Muscle of arm (tissue), 12 donors: ENCODE data around the gene ARHGEF40. TPM values are rescaled to one million over a fixed set of nuclear protein-coding genes. Genes with fewer than 3 reads are reported as not detected.
A peak's percentile ranks its signal among the peaks of the same experiment; 100 is the strongest.

ENCODE experiments used
- DNase-seq: peaks from one replicate; pipeline ENCODE4 v3.0.0-alpha.2; 2013
- polyA plus RNA-seq, 12 donors: library from polyadenylated mRNA; unstranded; fragments of 120-200 nt; gene quantifications; one replicate each; pipeline ENCODE4 v1.2.1, GENCODE V29; 2013; ENCODE audit not compliant: insufficient read length in 12 of 12

Gene ARHGEF40
- polyA plus RNA-seq, 12 donors = 52.3 to 196 (median 66.0) TPM

DNA sequence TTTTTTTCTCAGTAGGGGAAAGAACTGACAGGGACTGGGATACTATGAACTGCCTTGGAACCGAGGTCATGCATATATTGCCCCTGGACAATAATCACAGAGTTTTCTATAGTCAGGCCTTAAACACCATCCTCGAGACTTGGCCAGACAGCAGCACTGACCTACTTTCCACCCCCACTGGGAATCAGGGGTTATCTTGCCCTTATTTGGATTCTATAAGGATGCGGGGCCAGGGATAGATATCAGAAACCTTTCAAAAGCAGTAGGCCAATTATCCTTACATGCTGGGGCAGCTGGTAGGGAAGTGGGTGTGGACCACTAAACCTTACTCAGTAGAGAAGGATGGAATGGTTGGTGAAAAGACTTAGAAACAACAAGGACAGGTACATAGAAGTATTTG is 26.3 kb downstream of the ARHGEF40 start:
- no peak for DNase-seq

DNA sequence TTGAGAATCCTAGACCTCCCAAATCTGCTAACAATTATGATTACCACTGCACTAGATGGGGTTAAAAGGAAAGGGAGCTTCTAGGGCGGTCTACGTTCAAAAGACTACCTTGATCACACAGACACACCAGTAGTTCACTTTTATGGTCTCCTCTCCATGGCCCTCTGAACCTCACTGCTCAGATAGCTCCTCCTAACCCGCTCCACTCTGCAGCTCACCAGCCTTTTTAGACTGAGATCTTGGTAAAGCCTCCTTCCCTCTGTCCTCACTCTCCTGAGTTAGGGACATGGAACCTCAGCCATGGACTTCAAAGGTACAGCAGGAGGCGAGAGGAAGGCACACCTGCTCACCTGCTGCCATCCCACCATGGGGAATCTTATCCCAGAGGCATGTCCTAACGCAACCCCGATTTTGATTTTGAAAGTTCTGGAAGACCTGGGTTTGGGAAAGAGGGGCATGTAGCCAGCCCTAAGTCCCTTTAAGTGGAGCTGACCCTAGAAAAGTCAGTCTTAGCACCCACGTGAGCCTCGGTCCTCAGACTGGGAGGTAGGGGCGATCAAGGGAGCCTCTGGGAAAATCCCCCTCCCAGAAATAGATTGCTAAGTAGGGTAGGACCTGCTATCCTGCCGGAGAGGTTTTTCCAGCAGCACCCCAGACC is 27.0 kb downstream of the ARHGEF40 start:
- no peak for DNase-seq

- DNase-seq = no peak
Observed at GRCh38 chr14:21097636-21098075, 27.6 kb downstream of the ARHGEF40 start.

DNA sequence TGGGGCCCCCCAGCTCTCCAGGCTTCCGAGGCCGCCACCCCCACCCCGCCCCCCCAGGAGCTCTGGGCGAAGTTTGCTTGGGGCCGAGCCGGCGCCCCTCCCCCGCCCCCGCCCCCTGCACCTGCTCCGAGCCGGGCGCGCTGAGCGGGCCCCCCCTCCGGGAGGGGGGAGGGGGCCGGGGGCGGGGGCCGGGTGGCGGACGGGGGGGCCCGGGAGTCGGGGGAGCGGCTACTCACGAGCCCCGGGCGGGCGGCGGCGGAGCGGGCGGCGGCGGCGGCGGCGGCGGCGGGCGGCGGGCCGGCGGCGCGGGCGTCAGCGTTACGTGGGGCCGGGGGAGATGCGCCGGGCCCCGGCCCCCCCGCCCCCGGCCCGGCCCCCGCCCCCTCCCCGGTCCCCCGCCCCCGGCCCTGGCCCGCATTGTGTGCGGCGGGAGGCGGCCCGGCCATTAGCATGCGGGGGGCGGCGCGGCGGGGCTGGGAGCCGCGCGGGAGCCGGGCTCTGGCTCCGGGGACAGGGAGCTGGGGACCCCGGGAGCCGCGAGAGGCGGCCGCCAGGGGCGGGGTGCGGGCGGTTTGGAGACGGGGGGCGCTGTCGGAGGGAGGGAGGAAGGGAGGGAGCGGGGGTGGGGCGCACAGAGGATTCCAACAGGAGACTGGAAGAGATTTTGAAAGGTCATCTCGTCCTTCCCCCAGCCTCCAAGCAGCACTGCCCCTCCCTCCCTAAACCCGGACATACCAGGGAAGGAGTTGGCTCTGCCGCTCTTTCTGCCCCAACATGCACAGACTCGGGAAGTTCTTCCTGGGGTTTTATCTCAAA is 28.2 kb downstream of the ARHGEF40 start, which contains the start of gene ZNF219:
ZNF219 (minus strand) TSS at position 580 of the 816 bp plus-strand sequence. CDS start 5,064 bp downstream, outside the sequence.
- DNase-seq = peak; percentile 46

GRCh38 chr14:21098892-21099595 is 28.9 kb downstream of the ARHGEF40 start:
- DNase-seq = no peak

- no peak for DNase-seq
Observed at GRCh38 chr14:21099596-21099985, 29.5 kb downstream of the ARHGEF40 start.

DNA sequence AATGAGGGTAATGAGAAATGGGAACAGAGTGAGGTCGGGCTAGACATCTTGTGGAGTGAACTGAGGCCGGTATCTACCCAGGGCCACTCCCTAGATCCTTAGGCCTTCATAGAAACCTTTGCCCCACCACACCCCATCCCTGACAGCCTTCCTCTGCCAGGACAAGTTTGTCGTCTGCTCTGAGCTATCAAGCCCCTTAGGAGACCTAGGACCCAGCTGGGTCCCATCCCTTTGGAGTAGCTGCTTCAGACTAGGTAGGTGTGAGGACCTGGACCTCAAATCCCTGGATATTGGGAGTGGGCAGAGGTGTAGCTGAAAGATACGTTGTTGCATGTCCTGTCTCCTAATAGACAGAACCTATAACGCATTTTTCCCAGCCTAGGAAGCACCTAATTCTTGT is 30.8 kb downstream of the ARHGEF40 start, which contains the start of gene TMEM253:
TMEM253 (plus strand) TSS at position 136 of the 400 bp plus-strand sequence. CDS start 278 bp downstream, outside the sequence.
- no peak for DNase-seq

GRCh38 chr14:21101802-21102413 is 31.8 kb downstream of the ARHGEF40 start:
- no peak for DNase-seq

DNA sequence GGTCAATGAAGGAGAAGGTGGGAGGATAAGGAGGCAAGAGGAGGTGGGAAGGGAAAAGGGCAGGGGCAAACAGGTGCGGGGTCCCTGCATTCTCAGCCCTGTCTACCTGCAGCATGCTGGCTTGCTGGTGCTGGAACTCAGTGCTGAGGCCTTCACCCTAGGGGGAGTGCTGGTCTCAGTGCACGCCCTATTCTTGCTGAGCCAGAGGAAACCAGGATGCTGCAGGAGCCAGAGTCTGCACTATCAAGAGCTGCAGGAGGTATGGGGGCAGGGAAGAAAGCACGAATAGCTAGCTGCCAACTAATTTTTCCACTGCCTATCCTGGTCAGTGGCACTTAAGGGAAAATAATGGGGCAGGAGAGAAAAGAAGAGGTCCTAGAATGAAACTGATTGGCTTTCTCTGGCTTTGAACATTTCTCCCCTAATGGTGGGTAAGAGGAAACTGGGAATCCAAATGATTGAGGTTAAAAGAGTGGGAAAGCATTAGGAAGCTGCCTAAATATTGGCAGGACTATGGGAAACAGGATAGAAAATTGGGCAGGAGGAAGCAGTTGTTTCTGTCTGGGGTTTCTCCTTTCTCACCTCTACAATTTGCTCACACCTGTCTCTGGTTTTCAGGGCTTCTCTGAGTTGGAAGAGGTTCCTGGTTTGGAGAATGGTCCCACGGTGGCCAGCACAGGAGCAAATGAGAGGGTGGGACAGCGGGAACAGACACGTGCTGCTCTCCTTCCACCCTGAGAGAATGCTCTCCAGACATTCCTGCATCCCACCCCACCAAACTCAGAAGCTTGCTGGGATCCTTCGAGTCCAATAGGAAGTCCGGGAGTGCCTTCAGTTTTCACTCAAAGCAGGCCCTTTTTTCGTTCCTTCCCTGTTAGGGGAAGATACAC is 32.7 kb downstream of the ARHGEF40 start:
- no peak for DNase-seq

GRCh38 chr14:21103411-21103709 is 33.3 kb downstream of the ARHGEF40 start:
- no peak for DNase-seq

GRCh38 chr14:21103710-21104447 is 33.8 kb downstream of the ARHGEF40 start:
- peak; percentile 96 for DNase-seq

DNA sequence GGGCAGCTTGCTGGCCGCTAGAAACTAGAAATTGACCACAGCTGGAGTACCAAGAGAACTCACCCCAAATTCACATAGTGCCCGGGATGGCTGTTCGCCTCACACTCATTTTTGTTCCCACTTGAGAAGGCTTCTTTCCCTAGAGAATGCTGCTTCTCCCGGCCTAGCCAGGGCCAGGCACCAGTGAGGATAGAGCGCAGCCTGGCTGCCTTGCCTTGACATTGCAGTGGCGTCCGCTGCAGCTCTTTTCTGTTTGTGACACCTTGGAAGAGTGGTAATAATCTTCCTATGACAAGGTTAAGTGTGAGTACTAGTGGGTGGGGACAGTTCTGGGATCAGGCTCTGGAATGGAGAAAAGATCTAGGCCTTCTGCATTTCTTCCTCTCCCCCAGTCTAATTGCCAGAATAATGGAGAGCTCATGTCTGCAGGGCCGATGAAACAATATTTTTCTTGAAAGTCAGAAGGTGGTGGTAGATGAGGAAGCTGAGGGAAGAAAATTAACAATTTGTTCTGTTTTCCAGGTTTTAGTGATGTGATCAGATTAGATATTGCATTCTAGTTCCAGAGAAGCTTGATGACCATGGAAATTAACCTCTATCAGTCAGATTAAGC is 34.5 kb downstream of the ARHGEF40 start:
- DNase-seq = peak; percentile 78

- no peak for DNase-seq
Observed at GRCh38 chr14:21105095-21105494, 35.0 kb downstream of the ARHGEF40 start.

- DNase-seq = no peak
Observed at GRCh38 chr14:21106176-21106497, 36.0 kb downstream of the ARHGEF40 start.

DNA sequence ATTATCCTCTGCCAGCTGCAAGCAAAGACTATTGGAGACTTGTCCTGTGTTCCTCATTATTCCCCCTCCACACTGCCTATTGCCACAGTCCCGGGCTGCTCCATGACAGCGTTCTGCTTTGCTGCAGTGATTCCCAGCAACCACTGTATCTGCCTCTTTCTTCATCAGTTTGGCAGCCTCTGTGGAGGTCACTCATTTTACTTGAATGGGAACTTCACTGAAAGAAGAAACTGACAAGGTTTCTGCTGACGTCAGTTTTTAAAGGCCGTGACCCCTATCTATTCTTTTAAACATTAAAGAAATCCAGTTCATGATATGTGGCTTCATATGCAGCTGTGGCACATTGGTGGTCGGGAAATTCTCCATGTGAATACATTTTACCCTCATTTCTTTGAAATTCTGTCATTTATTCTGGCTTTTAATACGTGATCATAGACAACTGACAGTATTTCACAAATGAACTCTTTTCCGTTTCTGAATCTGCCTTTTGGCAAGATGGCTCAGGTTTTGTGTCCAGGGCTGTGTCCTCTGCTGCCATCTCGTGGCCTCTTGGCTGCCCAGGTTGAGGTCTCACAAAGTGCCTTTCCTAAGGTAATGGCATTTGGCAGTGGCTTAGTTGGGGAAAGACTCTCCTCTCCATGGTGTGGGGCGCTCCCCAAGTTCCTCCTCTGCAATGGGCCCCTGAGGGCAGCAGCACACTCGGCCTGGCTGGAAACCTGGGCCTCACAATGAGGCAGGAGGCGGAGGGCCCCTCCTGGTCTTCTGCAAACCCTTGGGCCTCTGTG is 36.6 kb downstream of the ARHGEF40 start:
- DNase-seq = peak; percentile 86

- DNase-seq = no peak
Observed at GRCh38 chr14:21107283-21107800, 37.2 kb downstream of the ARHGEF40 start.

DNA sequence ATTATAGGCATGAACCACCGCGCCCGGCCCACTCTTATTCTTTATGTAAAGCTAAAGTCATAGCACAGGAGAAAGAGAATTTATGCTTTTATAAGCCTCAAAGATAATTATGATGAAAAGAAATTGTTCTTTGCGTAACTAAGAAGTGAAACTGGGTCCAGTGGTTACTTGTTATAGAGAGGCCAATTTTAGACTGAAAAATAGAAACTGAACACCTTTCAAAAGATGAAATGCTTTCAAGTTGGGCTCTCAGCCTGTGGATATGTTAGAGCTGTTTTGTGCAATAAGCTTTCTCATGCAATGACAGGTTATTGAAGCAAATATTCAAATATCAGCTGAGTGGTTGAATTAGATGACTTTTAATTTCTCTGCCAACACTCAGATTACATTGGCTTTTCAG is 38.7 kb downstream of the ARHGEF40 start:
- DNase-seq = no peak

DNA sequence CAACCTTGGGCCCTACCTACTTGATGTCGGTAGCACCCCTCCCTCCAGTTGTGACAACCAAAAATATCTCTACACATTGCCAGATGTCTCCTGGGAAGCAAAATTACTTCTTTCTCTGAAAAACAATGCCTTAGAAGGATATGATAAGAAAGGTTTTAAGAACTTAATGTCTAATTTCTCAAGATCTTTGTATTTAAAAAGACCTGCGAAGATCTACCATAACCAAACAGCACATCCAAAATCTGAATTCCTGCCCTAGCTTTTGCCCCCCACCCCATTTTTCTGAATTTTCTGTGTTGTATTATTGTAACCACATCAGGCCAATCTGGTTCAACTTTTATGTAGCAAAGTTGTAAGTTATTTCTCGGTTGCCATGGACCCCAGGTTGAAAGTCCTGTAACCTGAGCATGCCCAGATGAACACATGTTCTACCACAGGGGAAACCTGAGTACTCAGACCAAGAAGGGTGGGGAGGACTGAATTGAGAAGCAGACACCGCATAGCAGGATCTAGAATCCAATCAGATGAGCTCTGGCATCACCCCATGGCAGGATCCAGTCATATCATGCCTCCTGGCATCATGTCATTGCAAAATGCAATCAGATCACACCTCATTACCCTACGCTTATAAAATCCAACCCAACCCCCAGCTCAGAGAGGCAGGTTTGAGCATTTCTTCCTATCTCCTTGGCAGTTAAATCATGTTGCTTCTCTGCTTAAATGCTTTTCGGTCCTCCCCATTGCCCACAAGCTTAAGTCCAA is 39.5 kb downstream of the ARHGEF40 start:
- DNase-seq = no peak
